GM18498 (cell line): Measurements from ENCODE around the gene PSD4.
A peak's percentile ranks its signal among the peaks of the same experiment; 100 is the strongest.

Experiments used
- ATAC-seq: cut with Tn5 transposase; IDR thresholded peaks from one replicate; pipeline ENCODE4 v1.9.1; 2021; ENCODE audit warnings: mild to moderate bottlenecking, moderate library complexity; ENCODE audit not compliant: unreplicated experiment

Gene PSD4

DNA sequence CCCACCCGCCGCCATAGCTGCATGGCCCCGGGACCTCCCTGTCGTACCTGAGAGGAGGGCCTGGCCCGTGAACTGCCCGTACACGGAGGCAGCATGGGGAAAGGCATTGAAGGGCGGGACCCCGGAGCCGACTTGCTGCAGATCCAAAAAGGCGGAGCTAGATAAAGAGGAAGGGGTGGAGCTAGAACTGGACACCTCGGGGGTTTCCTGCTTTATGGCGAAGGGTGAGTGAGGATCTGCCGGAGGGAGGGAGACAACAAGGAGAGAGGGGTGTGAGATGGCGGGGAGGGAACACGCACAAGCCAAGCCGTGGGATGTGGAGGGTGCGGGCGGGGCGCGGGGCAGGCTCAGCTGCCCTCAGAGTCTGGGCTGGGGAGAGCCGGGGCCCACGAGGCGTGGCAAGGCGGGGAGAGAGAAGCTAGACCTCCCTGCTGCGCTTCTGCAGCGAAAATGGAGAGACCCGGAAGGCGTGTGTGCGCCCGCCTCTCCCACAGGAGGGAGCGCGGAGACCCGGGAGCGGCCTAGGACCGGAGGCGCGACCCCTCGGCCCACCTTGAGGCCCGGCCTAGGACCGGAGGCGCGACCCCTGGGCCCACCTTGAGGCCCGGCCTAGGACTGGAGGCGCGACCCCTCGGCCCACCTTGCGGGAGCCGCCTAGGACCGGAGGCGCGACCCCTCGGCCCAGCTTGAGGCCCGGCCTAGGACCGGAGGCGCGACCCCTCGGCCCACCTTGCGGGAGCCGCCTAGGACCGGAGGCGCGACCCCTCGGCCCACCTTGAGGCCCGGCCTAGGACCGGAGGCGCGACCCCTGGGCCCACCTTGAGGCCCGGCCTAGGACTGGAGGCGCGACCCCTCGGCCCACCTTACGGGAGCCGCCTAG is 61.8 kb downstream of the PSD4 start:
- peak; percentile 77 for ATAC-seq

GRCh38 chr2:113236367-113237159 is 62.8 kb downstream of the PSD4 start:
- no peak for ATAC-seq

DNA sequence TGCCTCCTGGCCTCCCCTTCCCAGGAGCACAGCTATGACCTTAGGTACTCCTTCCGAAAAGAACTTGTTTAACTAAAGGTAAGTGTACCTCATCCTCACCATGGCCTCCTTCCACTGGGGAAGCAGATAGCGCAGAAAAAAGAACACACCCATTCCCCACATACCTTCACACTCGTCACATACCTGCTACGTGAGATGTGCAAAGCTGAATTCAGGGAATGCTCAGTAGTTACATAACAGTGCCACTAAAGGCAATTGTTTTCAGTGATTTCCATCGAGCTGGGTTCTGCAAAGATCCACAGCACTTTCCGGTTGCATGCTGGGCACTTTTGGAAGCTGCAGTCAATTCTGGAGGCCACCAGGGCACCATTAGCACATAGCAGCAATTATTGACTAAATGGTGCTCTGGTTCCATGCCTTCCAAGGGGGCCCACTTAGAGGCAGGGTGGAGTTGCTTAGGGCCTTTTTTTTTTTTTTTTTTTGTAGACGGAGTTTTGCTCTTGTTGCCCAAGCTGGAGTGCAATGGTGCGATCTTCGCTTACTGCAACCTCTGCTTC is 63.9 kb downstream of the PSD4 start:
- ATAC-seq: no peak

DNA sequence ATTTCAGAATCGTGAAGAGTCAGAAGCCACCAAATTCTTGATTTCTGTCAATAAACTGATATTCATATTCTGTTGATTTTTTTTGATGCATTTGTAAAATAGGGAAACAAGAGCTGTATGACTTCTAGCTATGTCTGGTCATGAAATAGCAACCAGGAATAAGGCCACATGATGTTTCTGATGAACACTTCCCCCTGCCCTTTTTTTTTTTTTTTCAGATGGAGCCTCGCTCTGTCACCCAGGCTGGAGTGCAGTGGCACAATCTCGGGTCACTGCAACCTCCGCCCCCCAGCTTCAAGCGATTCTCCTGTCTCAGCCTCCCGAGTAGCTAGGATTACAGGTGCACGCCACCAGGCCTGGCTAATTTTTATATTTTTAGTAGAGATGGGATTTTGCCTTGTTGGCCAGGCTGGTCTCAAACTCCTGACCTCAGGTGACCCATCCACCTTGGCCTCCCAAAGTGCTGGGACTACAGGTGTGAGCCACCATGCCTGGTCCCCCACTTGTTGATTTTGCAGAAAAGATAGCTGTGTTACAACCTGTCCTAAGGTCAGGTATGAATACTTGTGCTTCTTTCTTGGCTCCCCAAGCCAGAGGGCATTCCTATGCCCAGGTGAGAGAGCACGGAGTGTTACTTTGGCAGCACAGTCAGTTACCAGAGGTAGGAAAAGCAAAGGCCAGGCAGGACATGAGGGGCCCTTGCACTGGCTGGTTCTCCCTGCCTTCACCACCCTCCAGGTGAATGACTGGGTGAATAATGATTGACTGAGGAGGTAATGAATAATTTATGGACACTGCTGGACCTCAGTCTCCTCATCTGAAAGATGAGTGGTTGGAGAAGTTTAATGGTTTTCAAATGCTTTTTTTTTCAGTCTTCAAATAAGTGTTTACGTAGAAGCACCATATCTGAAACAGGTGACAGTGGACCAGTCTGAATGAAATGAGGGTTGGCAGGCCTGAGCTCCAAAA is 65.4 kb downstream of the PSD4 start:
- ATAC-seq: no peak

DNA sequence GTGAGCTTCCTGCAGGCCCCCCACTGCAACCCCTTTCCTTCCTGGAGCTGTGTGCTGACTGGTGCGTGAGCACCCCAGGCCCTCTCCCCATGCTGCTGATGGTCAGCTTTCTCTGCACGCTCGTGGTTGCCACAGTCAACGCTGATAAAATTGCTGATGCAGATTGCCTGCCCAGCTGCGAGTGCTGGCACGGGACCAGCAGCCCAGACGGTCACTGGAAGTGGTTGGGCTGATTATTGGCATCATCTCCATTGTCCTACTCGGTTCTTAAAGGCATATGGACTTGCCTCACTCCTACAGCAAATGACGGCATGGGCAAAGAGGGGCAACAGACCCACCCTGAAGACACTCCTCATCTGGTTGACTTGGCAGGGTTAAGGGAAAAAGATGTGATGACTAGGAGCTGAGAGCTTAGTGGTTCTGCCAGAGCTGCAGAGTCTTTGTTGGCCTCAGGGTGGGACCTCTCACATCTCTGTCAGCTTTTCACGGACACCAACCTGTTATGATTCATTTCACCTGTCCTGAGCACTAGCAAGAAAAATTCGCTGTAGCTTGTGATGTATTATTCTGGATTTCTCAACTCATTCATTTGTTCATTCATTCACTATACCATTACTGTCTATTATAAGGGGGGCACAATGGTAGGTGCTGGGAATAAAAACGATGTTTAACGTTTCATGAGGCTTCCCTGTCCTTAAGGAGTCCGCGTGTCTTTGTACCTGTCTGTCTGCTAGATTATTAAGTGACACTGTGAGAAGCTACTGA is 66.6 kb downstream of the PSD4 start:
- ATAC-seq: no peak

DNA sequence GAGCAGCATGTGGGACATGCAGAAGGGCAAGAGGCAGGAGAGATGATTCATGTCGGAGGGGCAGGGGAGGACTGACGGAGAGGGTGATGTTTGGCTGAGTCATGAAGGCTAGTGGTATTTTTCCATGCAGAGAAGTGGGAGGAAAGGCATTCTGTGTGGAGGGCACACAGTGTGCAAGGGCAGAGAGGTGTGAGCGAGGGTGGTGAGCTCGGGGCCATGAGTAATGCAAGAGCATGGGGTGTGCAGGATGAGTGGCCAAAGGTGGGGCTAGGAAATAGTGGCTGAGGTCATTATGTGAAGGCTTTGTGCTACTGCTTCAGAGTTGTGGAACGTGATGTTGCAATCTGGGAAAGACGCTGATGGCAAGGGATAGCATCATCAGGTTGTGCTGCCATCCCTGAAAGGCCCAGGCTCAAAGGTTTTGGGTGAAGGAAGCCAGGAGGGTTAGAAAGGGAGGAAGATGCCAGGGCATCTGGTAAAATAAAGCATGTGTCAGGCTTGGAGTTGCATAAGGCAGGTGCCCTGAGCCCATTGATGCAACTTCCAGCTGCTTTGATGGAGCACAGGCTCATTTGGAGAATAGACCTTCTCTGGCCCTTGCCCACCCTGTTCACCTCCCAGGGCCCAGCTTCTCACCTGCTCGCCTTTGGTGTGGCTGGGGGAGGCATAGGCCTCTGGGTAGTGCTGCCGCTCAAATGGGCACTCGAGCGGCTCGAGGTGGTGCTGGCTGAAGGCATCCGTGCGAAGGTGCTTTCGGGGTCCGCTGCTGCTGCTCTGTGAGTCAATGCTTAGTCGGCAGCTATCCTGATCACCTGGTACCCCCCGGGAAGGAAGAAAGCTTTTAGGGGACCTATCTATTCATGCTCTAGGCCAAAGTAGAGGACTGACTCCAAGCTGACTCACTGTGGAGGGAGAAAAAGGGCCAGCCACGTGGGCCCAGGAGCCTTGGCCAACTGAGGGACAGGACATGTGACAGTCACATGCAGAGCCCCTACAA is 67.4 kb downstream of the PSD4 start:
- ATAC-seq: no peak

GRCh38 chr2:113242327-113242726 is 68.6 kb downstream of the PSD4 start:
- no peak for ATAC-seq

DNA sequence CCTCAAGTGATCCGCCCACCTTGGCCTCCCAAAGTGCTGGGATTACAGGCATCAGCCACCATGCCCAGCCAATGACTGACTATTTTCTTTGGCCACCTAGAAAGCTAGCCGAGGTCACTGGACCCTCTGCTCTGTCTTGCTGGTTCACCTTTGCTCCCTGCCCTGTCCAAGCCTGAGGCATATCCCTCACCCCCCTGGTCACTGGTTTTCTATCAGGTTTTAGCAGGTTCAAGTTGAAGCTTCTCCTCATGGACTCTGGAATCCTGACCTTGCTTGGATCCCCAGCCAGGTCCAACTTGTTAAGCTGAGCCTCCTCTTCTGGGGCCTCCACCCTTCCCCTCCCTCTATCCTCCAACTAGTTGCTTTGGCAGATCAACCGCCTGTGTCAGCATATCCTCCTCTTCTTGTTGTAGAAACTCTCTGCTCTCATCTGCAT is 71.5 kb downstream of the PSD4 start:
- ATAC-seq: no peak

- no peak for ATAC-seq
These were observed 72.8 kb downstream of the PSD4 start for GRCh38 chr2:113246606-113247005.

DNA sequence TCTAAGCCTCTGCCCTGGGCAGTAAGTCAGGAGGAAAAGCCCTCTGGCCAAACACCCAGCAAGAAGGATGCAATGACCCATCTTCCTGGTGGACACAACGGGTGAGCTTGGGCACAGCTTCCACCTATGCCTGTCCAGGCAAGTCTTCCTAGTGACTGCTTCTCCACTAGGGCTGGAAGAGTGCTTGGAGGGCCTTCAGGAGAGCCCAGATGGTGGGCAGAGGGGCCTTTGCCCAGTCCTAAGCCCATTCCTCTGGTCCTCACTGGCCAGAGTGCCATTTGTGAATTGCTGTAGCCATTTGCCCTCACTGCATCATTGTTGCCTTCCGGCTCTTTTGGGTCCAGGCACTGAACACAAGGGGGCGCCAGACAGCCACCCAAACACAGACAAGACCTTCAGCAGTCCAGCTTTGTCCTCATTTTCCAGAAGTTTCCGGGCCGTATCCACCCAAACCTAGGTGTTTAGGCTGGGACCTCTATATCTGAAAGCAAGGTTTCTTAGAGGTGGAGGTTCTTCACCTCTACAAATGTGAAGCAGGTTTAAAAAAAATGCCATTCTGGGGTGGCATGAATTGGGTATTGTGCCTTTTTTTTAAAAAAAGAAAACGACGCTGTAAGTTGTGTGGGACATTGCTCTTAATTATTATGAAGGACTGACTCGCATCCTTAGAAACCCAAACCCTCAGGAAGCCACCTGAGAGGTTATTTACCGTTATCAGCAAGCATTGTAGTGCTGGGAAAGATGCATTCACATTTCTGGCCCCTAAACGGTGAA is 75.4 kb downstream of the PSD4 start:
- ATAC-seq: peak; percentile 73

DNA sequence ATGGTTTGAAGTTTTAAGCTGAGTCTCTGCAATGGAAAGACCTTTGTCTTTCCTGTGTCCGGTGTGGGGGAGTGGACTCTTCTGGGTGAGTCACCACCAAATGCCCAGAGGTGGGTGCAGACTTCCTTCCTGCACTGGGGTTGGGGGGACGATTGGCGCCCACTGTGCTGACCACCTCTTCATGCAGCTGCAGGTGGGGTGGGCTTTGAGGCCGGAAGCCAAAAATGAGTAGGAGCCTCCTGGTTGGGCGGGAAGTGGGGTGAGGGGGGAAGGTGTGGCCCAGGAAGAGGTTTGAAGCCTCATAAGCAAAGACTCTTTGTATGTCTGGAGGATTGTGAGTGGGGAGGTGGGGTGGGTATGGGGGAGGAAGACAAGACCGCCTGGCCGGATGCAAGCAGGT is 77.3 kb downstream of the PSD4 start:
- no peak for ATAC-seq

DNA sequence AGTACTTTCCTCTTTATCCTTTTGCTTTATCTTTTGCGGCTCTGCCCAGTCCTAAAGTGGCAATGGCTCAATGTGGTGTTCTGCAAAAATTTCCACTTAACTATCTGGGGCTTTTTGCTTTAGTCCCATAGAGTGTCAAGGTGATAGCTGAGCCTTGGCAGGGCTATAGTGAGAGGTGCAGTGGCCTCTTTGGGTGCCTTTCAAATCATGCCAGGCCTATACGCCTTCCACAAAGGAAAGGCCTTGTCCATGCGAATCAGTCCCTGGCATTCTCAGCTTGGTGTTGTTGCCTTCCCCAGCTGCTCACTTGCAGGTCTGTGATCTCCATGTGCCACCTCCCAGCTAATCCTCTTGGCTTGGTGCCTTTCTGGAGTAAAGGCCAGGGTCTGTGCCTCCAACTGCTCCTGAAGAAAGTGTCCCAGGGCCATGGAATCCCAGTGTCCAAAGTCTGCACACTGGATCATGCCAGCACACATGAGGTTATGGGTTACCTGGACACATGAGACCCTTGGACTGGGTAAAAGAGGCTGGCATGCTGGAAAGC is 78.3 kb downstream of the PSD4 start:
- no peak for ATAC-seq

DNA sequence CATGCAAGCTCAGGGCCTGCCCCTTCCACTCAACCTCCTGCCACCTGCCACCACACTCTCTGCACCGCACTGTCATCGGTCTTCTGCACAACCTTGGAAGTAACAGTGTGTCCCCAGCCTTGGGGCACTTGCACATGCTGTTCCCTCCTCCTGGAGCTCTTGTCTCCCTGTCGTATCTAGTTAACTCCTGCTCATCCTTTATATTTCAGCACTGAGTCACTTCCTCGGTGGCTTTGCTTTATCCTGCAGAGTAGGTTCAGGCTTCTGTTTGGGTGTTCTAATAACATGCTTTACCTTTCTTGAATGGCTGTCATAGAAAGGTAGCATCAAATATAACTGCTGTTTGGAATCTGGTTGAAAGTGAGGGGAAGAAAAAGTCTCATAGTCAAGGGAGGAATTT is 79.7 kb downstream of the PSD4 start:
- ATAC-seq: no peak

- no peak for ATAC-seq
These were observed 81.6 kb downstream of the PSD4 start for GRCh38 chr2:113255140-113256070.

GRCh38 chr2:113257516-113258264 is 83.9 kb downstream of the PSD4 start:
- no peak for ATAC-seq
